ENCODE results near the gene TGIF2. TPM values are rescaled to one million over a fixed set of nuclear protein-coding genes. Genes with fewer than 3 reads are reported as not detected.
A peak's percentile ranks its signal among the peaks of the same experiment; 100 is the strongest.

Gene TGIF2
- total and polyA plus RNA-seq, 2 of the 8 experiments (the other 6 are each of a cell fraction or from before 2014, with no cell fraction given), result 49.7 to 76.7 TPM

- peaks cover 13 to 44% (median 32%) of the 10 kb centered on the region in 4 experiments for H3K36me3 ChIP-seq (ENCODE audit: control insufficient read depth in 2 of 4, insufficient read depth in 4 of 4, low read length in 3 of 4)
- TF ChIP-seq, protein P1, sequence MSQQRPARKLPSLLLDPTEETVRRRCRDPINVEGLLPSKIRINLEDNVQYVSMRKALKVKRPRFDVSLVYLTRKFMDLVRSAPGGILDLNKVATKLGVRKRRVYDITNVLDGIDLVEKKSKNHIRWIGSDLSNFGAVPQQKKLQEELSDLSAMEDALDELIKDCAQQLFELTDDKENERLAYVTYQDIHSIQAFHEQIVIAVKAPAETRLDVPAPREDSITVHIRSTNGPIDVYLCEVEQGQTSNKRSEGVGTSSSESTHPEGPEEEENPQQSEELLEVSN (IDR thresholded peaks at IDR 0.05), result no peak
- TF ChIP-seq SP4 (IDR thresholded peaks at IDR 0.05; ENCODE audit: low read length), result no peak
- TF ChIP-seq SAP30 (IDR thresholded peaks at IDR 0.05; ENCODE audit: insufficient read depth, insufficient replicate concordance, low read length), result no peak
- TF ChIP-seq CEBPB (IDR thresholded peaks at IDR 0.05; ENCODE audit: low read depth, low read length), result no peak
- no peak for TF ChIP-seq RAD21 (IDR thresholded peaks at IDR 0.05 in 1 of 2, conservative IDR thresholded peaks at IDR 0.05 in 1 of 2; ENCODE audit: low read depth in 2 of 2, low read length in 2 of 2)
- no peak for TF ChIP-seq RXRA (IDR thresholded peaks at IDR 0.05; ENCODE audit: insufficient read depth, low read depth, low read length)
- no peak for TF ChIP-seq JUN (IDR thresholded peaks at IDR 0.05; ENCODE audit: low read depth, low read length)
- TF ChIP-seq HDAC2 (IDR thresholded peaks at IDR 0.05; ENCODE audit: borderline replicate concordance in 1 of 2, low read depth in 2 of 2, low read length in 2 of 2), result no peak
- TF ChIP-seq TAF1 (IDR thresholded peaks at IDR 0.05; ENCODE audit: low read depth, low read length), result no peak
- TF ChIP-seq TCF12 (IDR thresholded peaks at IDR 0.05; ENCODE audit: low read depth, low read length), result no peak
Measured at GRCh38 chr20:36607586-36608387, 34.4 kb downstream of the TGIF2 start.

More at GRCh38 chr20:36607586-36608387, 34.4 kb downstream of the TGIF2 start:
- H2AFZ ChIP-seq (ENCODE audit: low read length), result no peak overlapping the region
- no peak for FAIRE-seq
- no peak overlapping the region for H3K23ac ChIP-seq (ENCODE audit: insufficient read length)
- no peak overlapping the region for H2BK15ac ChIP-seq (ENCODE audit: low read length)
- peaks cover 0 to 4% (median 2%) of the 10 kb centered on the region in 4 experiments; a peak in 3 of 7 replicates for H3K4me1 ChIP-seq (replicated peaks in 1 of 4; ENCODE audit: control insufficient read depth in 3 of 4, insufficient read depth in 4 of 4, low read length in 3 of 4)
- H3K18ac ChIP-seq (ENCODE audit: extremely low read depth, low read length), result no peak overlapping the region
- H2AK5ac ChIP-seq (ENCODE audit: low read depth, low read length), result no peak overlapping the region
- no peak overlapping the region for H3K4me3 ChIP-seq (ENCODE audit: extremely low read depth in 1 of 4, insufficient read depth in 2 of 4, low read depth in 3 of 4, low read length in 4 of 4)
- H3K27ac ChIP-seq (ENCODE audit: low read depth, low read length), result no peak overlapping the region
- no peak overlapping the region for H2BK5ac ChIP-seq (ENCODE audit: low read depth, low read length)
- no peak for DNase-seq (ENCODE audit: low read depth in 1 of 2, low spot score in 2 of 2)
- H2BK12ac ChIP-seq (ENCODE audit: low read depth, low read length), result no peak overlapping the region
- no peak overlapping the region for H4K5ac ChIP-seq (ENCODE audit: insufficient read length, low read depth, low read length)
- no peak overlapping the region for H3K56ac ChIP-seq (replicated peaks; ENCODE audit: insufficient read length, low read depth, low read length)
- H3K4me2 ChIP-seq (ENCODE audit: insufficient read depth in 1 of 2, low read depth in 2 of 2, low read length in 2 of 2), result no peak overlapping the region; a peak in 1 of 4 replicates
- 95% methylated on average over 7 of the region's 7 CpGs; no CpG with 5 or more reads in 1 of the 2 experiments for WGBS, 2 experiments (ENCODE audit: extremely low coverage in 1 of 2, insufficient coverage in 1 of 2, insufficient read length in 1 of 2, insufficient replicate concordance in 2 of 2, low coverage in 1 of 2, low lambda C conversion rate in 2 of 2, missing lambda C conversion rate in 1 of 2)
- ChIA-PET CTCF (ENCODE audit: partially characterized antibody) (interaction anchor here (1.3 kb wide), 1 partner anchor 18 kb away, joined by 3 read pairs; no protein-coding TSS in a partner anchor), POLR2A (ENCODE audit: partially characterized antibody) (interaction anchor here (0.6 to 6.3 kb wide), 3 partner anchors 8 to 323 kb away, joined by 4 to 60 read pairs (median 4); no protein-coding TSS in a partner anchor)
- H3K79me1 ChIP-seq (ENCODE audit: low read depth, low read length), result peaks cover 13% of the 10 kb centered on the region
- H3K9me3 ChIP-seq (ENCODE audit: insufficient read depth in 2 of 2, low read depth in 1 of 2, low read length in 1 of 2), result no peaks in the 10 kb centered on the region
- no peak overlapping the region for H3K14ac ChIP-seq (ENCODE audit: insufficient read length)
- no peaks in the 10 kb centered on the region for H3K27me3 ChIP-seq (replicated peaks in 1 of 4; ENCODE audit: control insufficient read depth in 3 of 4, extremely low read depth in 1 of 4, insufficient read depth in 3 of 4, low read length in 3 of 4)
- no peak overlapping the region for H4K8ac ChIP-seq (ENCODE audit: extremely low read depth, insufficient read depth, low read length)
- no peak overlapping the region for H3K4ac ChIP-seq (replicated peaks; ENCODE audit: insufficient read length, low read depth, low read length)
- no peak overlapping the region for H2BK20ac ChIP-seq (ENCODE audit: low read length)
- H3K9ac ChIP-seq (replicated peaks in 1 of 4; ENCODE audit: extremely low read depth in 1 of 4, low read depth in 3 of 4, low read length in 3 of 4), result peak overlapping the region in 2 of 4 experiments; percentile 13 to 19; a peak in 2 of 7 replicates
- H4K20me1 ChIP-seq (replicated peaks in 1 of 2; ENCODE audit: control insufficient read depth in 1 of 2, insufficient read depth in 2 of 2, low read length in 2 of 2), result peaks cover 0 to 14% of the 10 kb centered on the region in 2 experiments
- peaks cover 10 to 26% of the 10 kb centered on the region in 2 experiments for H3K79me2 ChIP-seq (ENCODE audit: control insufficient read depth in 1 of 2, insufficient read depth in 2 of 2, low read length in 2 of 2)
- H2BK120ac ChIP-seq (replicated peaks; ENCODE audit: low read depth, low read length), result no peak overlapping the region
- H3K23me2 ChIP-seq (ENCODE audit: low read depth, low read length), result peaks cover 4% of the 10 kb centered on the region
- H4K91ac ChIP-seq (replicated peaks; ENCODE audit: insufficient read length, low read length), result no peak overlapping the region
